Neuron (in vitro differentiated cells): ENCODE results near the gene HS1BP3.

Experiments
- H2AFZ ChIP-seq: one replicate; pipeline ENCODE4 v1.6.1; 2013; ENCODE audit warnings: low read depth, mild to moderate bottlenecking, inconsistent platforms, low read length, moderate library complexity
- H3K27me3 ChIP-seq: one replicate; pipeline ENCODE4 v1.6.1; 2013; ENCODE audit warnings: low read length; ENCODE audit not compliant: insufficient read depth
- H3K36me3 ChIP-seq: one replicate; pipeline ENCODE4 v1.6.1; 2013; ENCODE audit warnings: low read length; ENCODE audit not compliant: insufficient read depth
- H3K4me1 ChIP-seq: one replicate; pipeline ENCODE4 v1.6.1; 2013; ENCODE audit warnings: low read length; ENCODE audit not compliant: insufficient read depth
- H3K4me3 ChIP-seq: 2 replicates; pipeline ENCODE4 v1.5.1; 2013; ENCODE audit warnings: mild to moderate bottlenecking, low read length, moderate library complexity
- H3K9me3 ChIP-seq: one replicate; pipeline ENCODE4 v1.6.1; 2013; ENCODE audit warnings: low read length

The HS1BP3 gene

GRCh38 chr2:20624884-20625485, 25.9 kb downstream of the HS1BP3 start:
- Histone ChIP-seq H3K36me3 (peaks cover 9% of the 10 kb centered on the region), H3K9me3 (no peaks in the 10 kb centered on the region), H3K4me3 (no peak overlapping the region), H3K27me3 (no peaks in the 10 kb centered on the region), H3K4me1 (peaks cover 7% of the 10 kb centered on the region), H2AFZ (no peak overlapping the region)

- Histone ChIP-seq H3K36me3 (peaks cover 9% of the 10 kb centered on the region), H3K9me3 (no peaks in the 10 kb centered on the region), H2AFZ (no peak overlapping the region), H3K4me1 (peaks cover 4% of the 10 kb centered on the region), H3K27me3 (no peaks in the 10 kb centered on the region), H3K4me3 (no peak overlapping the region)
Measured at GRCh38 chr2:20624156-20624883, 26.6 kb downstream of the HS1BP3 start.

- H3K4me1 ChIP-seq = peaks cover 4% of the 10 kb centered on the region
- H3K27me3 ChIP-seq = no peaks in the 10 kb centered on the region
- H2AFZ ChIP-seq = no peak overlapping the region
- no peak overlapping the region for H3K4me3 ChIP-seq
- peaks cover 9% of the 10 kb centered on the region for H3K36me3 ChIP-seq
- H3K9me3 ChIP-seq = no peaks in the 10 kb centered on the region
Measured at GRCh38 chr2:20623741-20624155, 27.1 kb downstream of the HS1BP3 start.

GRCh38 chr2:20623241-20623640, 27.7 kb downstream of the HS1BP3 start:
- Histone ChIP-seq H3K4me3 (no peak overlapping the region), H3K36me3 (peaks cover 9% of the 10 kb centered on the region), H2AFZ (no peak overlapping the region), H3K4me1 (peaks cover 4% of the 10 kb centered on the region), H3K9me3 (no peaks in the 10 kb centered on the region), H3K27me3 (no peaks in the 10 kb centered on the region)

GRCh38 chr2:20622731-20623130, 28.2 kb downstream of the HS1BP3 start:
- peaks cover 9% of the 10 kb centered on the region for H3K36me3 ChIP-seq
- no peaks in the 10 kb centered on the region for H3K9me3 ChIP-seq
- H3K27me3 ChIP-seq = no peaks in the 10 kb centered on the region
- H3K4me3 ChIP-seq = no peak overlapping the region
- H2AFZ ChIP-seq = no peak overlapping the region
- H3K4me1 ChIP-seq = peaks cover 4% of the 10 kb centered on the region

- no peak overlapping the region for H3K4me3 ChIP-seq
- H3K27me3 ChIP-seq = no peaks in the 10 kb centered on the region
- peaks cover 4% of the 10 kb centered on the region for H3K4me1 ChIP-seq
Measured at GRCh38 chr2:20622296-20622686, 28.6 kb downstream of the HS1BP3 start.

GRCh38 chr2:20621366-20622295, 29.3 kb downstream of the HS1BP3 start:
- H3K27me3 ChIP-seq = no peaks in the 10 kb centered on the region

More at GRCh38 chr2:20622296-20622686, 28.6 kb downstream of the HS1BP3 start:
- Histone ChIP-seq H2AFZ (no peak overlapping the region), H3K36me3 (peaks cover 9% of the 10 kb centered on the region), H3K9me3 (no peaks in the 10 kb centered on the region)

GRCh38 chr2:20620696-20621365, 30.1 kb downstream of the HS1BP3 start:
- Histone ChIP-seq H3K4me3 (no peak overlapping the region), H3K4me1 (peaks cover 4% of the 10 kb centered on the region)

More at GRCh38 chr2:20621366-20622295, 29.3 kb downstream of the HS1BP3 start:
- H3K36me3 ChIP-seq = peaks cover 9% of the 10 kb centered on the region
- H3K4me1 ChIP-seq = peaks cover 4% of the 10 kb centered on the region
- no peak overlapping the region for H2AFZ ChIP-seq
- no peak overlapping the region for H3K4me3 ChIP-seq
- no peaks in the 10 kb centered on the region for H3K9me3 ChIP-seq

GRCh38 chr2:20620271-20620681, 30.6 kb downstream of the HS1BP3 start:
- H3K27me3 ChIP-seq = no peaks in the 10 kb centered on the region
- no peaks in the 10 kb centered on the region for H3K9me3 ChIP-seq
- peaks cover 4% of the 10 kb centered on the region for H3K4me1 ChIP-seq
- no peak overlapping the region for H2AFZ ChIP-seq
- no peak overlapping the region for H3K4me3 ChIP-seq
- peaks cover 9% of the 10 kb centered on the region for H3K36me3 ChIP-seq

More at GRCh38 chr2:20620696-20621365, 30.1 kb downstream of the HS1BP3 start:
- Histone ChIP-seq H3K9me3 (no peaks in the 10 kb centered on the region), H2AFZ (no peak overlapping the region), H3K27me3 (no peaks in the 10 kb centered on the region), H3K36me3 (peaks cover 9% of the 10 kb centered on the region)

GRCh38 chr2:20619624-20620024, 31.3 kb downstream of the HS1BP3 start:
- Histone ChIP-seq H3K36me3 (peaks cover 9% of the 10 kb centered on the region), H3K4me3 (no peak overlapping the region), H2AFZ (no peak overlapping the region), H3K27me3 (no peaks in the 10 kb centered on the region), H3K4me1 (peaks cover 7% of the 10 kb centered on the region), H3K9me3 (no peaks in the 10 kb centered on the region)

GRCh38 chr2:20618886-20619521, 31.9 kb downstream of the HS1BP3 start:
- no peaks in the 10 kb centered on the region for H3K9me3 ChIP-seq
- H2AFZ ChIP-seq = no peak overlapping the region
- H3K27me3 ChIP-seq = no peaks in the 10 kb centered on the region
- H3K4me1 ChIP-seq = peaks cover 8% of the 10 kb centered on the region
- no peak overlapping the region for H3K4me3 ChIP-seq
- peaks cover 6% of the 10 kb centered on the region for H3K36me3 ChIP-seq

- Histone ChIP-seq H3K4me1 (peaks cover 7% of the 10 kb centered on the region), H2AFZ (no peak overlapping the region), H3K9me3 (no peaks in the 10 kb centered on the region), H3K27me3 (no peaks in the 10 kb centered on the region), H3K4me3 (no peak overlapping the region), H3K36me3 (peaks cover 3% of the 10 kb centered on the region)
Measured at GRCh38 chr2:20618468-20618885, 32.4 kb downstream of the HS1BP3 start.
